GM12892 (cell line): Measurements from ENCODE around the gene SRCIN1.
A peak's percentile ranks its signal among the peaks of the same experiment; 100 is the strongest.

Source experiments
- DNase-seq: peaks from one replicate; pipeline ENCODE4 v3.0.0; 2011; ENCODE audit not compliant: insufficient read length
- FAIRE-seq: peaks from 2 replicates; lab custom pipeline; 2011; peaks lifted over from hg19 to GRCh38; lab: Jason Lieb, UNC
- POLR2A ChIP-seq: IDR thresholded peaks from 2 replicates; pipeline ENCODE4 v1.6.1; 2011; ENCODE audit warnings: low read depth, low read length, control low read depth
- POLR2AphosphoS5 ChIP-seq: IDR thresholded peaks from 2 replicates; pipeline ENCODE4 v1.6.1; 2011; ENCODE audit warnings: low read depth, low read length, control low read depth
- TAF1 ChIP-seq: IDR thresholded peaks from 2 replicates; pipeline ENCODE4 v1.6.1; 2011; ENCODE audit warnings: low read depth, mild to moderate bottlenecking, control low read depth, low read length, borderline replicate concordance

Gene SRCIN1

GRCh38 chr17:38561416-38562214, 44.1 kb downstream of the SRCIN1 start:
- no peak for TF ChIP-seq TAF1
- TF ChIP-seq POLR2A: no peak
- TF ChIP-seq POLR2AphosphoS5: no peak
- no peak for DNase-seq
- no peak for FAIRE-seq

- FAIRE-seq (no peak), DNase-seq (no peak)
- TF ChIP-seq POLR2AphosphoS5 (no peak), TAF1 (no peak), POLR2A (no peak)
Observed at GRCh38 chr17:38560503-38561318, 45.0 kb downstream of the SRCIN1 start.

GRCh38 chr17:38559880-38560230, 45.9 kb downstream of the SRCIN1 start:
- DNase-seq (no peak), FAIRE-seq (no peak)
- TF ChIP-seq TAF1: no peak
- no peak for TF ChIP-seq POLR2AphosphoS5
- no peak for TF ChIP-seq POLR2A

- TF ChIP-seq POLR2AphosphoS5 (no peak), POLR2A (no peak), TAF1 (no peak)
- FAIRE-seq (no peak), DNase-seq (peak; percentile 93)
Observed at GRCh38 chr17:38559051-38559879, 46.5 kb downstream of the SRCIN1 start.

GRCh38 chr17:38558728-38559050, 47.1 kb downstream of the SRCIN1 start:
- FAIRE-seq (no peak), DNase-seq (no peak)
- TF ChIP-seq POLR2A (no peak), POLR2AphosphoS5 (no peak), TAF1 (no peak)

- FAIRE-seq (no peak), DNase-seq (peak; percentile 93)
- TF ChIP-seq POLR2AphosphoS5 (no peak), POLR2A (no peak), TAF1 (no peak)
Observed at GRCh38 chr17:38557836-38558727, 47.7 kb downstream of the SRCIN1 start.

- TF ChIP-seq POLR2AphosphoS5 (no peak), POLR2A (no peak), TAF1 (no peak)
- FAIRE-seq (no peak), DNase-seq (no peak)
Observed at GRCh38 chr17:38557396-38557795, 48.4 kb downstream of the SRCIN1 start.

GRCh38 chr17:38556239-38556638, 49.5 kb downstream of the SRCIN1 start:
- DNase-seq: no peak
- TF ChIP-seq POLR2AphosphoS5 (no peak), POLR2A (no peak), TAF1 (no peak)
- FAIRE-seq: no peak

- TF ChIP-seq TAF1 (no peak), POLR2A (no peak), POLR2AphosphoS5 (no peak)
- no peak for DNase-seq
- FAIRE-seq: no peak
Observed at GRCh38 chr17:38554430-38555350, 51.1 kb downstream of the SRCIN1 start.

- FAIRE-seq (no peak), DNase-seq (no peak)
Observed at GRCh38 chr17:38552343-38552742, 53.4 kb downstream of the SRCIN1 start.

More at GRCh38 chr17:38552343-38552742, 53.4 kb downstream of the SRCIN1 start:
- TF ChIP-seq TAF1 (no peak), POLR2AphosphoS5 (no peak), POLR2A (no peak)
